Measurements from ENCODE around the gene BMPR1B.

Gene BMPR1B

GRCh38 chr4:95156452-95156765, 398.7 kb downstream of the BMPR1B start:
- H3K4me3 ChIP-seq (ENCODE audit: low read depth, low read length): no peak overlapping the region
- POLR2A ChIA-PET: no interaction called here
- no peak for TF ChIP-seq ZNF571 (tag by site-specific recombination; IDR thresholded peaks at IDR 0.05)
- no peak for TF ChIP-seq ZNF677 (tag by site-specific recombination; IDR thresholded peaks at IDR 0.05)
- TF ChIP-seq ZNF146 (tag by site-specific recombination; IDR thresholded peaks at IDR 0.05): no peak
- no peak for TF ChIP-seq ZBTB21 (tag by site-specific recombination; IDR thresholded peaks at IDR 0.05)
- TF ChIP-seq ZNF354C (tag by site-specific recombination; IDR thresholded peaks at IDR 0.05; ENCODE audit: borderline replicate concordance, low read depth): no peak
- no peak for TF ChIP-seq HIC1 (tag by site-specific recombination; IDR thresholded peaks at IDR 0.05)
- TF ChIP-seq ZNF658 (tag by site-specific recombination; IDR thresholded peaks at IDR 0.05): no peak
- TF ChIP-seq, protein P1, sequence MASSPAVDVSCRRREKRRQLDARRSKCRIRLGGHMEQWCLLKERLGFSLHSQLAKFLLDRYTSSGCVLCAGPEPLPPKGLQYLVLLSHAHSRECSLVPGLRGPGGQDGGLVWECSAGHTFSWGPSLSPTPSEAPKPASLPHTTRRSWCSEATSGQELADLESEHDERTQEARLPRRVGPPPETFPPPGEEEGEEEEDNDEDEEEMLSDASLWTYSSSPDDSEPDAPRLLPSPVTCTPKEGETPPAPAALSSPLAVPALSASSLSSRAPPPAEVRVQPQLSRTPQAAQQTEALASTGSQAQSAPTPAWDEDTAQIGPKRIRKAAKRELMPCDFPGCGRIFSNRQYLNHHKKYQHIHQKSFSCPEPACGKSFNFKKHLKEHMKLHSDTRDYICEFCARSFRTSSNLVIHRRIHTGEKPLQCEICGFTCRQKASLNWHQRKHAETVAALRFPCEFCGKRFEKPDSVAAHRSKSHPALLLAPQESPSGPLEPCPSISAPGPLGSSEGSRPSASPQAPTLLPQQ (tag by site-specific recombination; IDR thresholded peaks at IDR 0.05): no peak
- TF ChIP-seq, protein P2, sequence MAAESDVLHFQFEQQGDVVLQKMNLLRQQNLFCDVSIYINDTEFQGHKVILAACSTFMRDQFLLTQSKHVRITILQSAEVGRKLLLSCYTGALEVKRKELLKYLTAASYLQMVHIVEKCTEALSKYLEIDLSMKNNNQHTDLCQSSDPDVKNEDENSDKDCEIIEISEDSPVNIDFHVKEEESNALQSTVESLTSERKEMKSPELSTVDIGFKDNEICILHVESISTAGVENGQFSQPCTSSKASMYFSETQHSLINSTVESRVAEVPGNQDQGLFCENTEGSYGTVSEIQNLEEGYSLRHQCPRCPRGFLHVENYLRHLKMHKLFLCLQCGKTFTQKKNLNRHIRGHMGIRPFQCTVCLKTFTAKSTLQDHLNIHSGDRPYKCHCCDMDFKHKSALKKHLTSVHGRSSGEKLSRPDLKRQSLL (tag by site-specific recombination; IDR thresholded peaks at IDR 0.05): no peak
- no peak for TF ChIP-seq ZNF544 (tag by site-specific recombination; IDR thresholded peaks at IDR 0.05)
- TF ChIP-seq ZSCAN16 (tag by site-specific recombination; IDR thresholded peaks at IDR 0.05): no peak
- TF ChIP-seq PATZ1 (tag by site-specific recombination; IDR thresholded peaks at IDR 0.05): no peak
- TF ChIP-seq PBX3 (CRISPR knock-in tag; IDR thresholded peaks at IDR 0.05): no peak
- TF ChIP-seq ZNF664 (tag by site-specific recombination; IDR thresholded peaks at IDR 0.05): no peak
- no peak for TF ChIP-seq BCL11B (tag by site-specific recombination; IDR thresholded peaks at IDR 0.05; ENCODE audit: low read depth)
- TF ChIP-seq ZNF660 (tag by site-specific recombination; IDR thresholded peaks at IDR 0.05): no peak
- TF ChIP-seq ZNF211 (tag by site-specific recombination; IDR thresholded peaks at IDR 0.05; ENCODE audit: low read depth): no peak
- TF ChIP-seq ZNF366 (tag by site-specific recombination; conservative IDR thresholded peaks at IDR 0.05): no peak
- TF ChIP-seq OSR2 (tag by site-specific recombination; IDR thresholded peaks at IDR 0.05): no peak
- TF ChIP-seq SETDB1 (IDR thresholded peaks at IDR 0.05; ENCODE audit: insufficient read length, low read length): no peak

More at GRCh38 chr4:95156452-95156765, 398.7 kb downstream of the BMPR1B start:
- H3K4me1 ChIP-seq (ENCODE audit: control insufficient read depth, insufficient read depth, low read length): no peaks in the 10 kb centered on the region
- no peaks in the 10 kb centered on the region for H3K36me3 ChIP-seq (ENCODE audit: control insufficient read depth in 2 of 2, insufficient read depth in 1 of 2, low read length in 2 of 2)
- no peaks in the 10 kb centered on the region for H3K9me3 ChIP-seq (ENCODE audit: control insufficient read depth, insufficient read depth, low read depth, low read length)
- no peak overlapping the region for H3K27ac ChIP-seq (ENCODE audit: extremely low read depth, low read depth, low read length)
- CTCF ChIA-PET: interaction anchor here (0.6 to 1.3 kb wide), 8 partner anchors 32 to 1195 kb away, joined by 3 read pairs; no protein-coding TSS in a partner anchor

Data from HEK293 (cell line).